Brain microvascular endothelial cell (primary cell): ENCODE results near the gene PDE9A.
"Not testable (repeated sequence)": the region's sequence is repeated elsewhere in the genome, so short reads cannot be mapped to it uniquely, and the experiment has no call there.

Experiments used
- DNase-seq: peaks from one replicate; pipeline ENCODE4 v3.0.0-alpha.2; 2020
- H3K27ac ChIP-seq: fragments of 250-450 bp; sonication (Bioruptor Pico); 2 replicates; pipeline ENCODE4 v1.5.1; 2020; ENCODE audit warnings: mild to moderate bottlenecking, moderate library complexity
- H3K27me3 ChIP-seq: fragments of 250-450 bp; sonication (Bioruptor Pico); replicated peaks from 2 replicates; pipeline ENCODE4 v1.5.1; 2020; ENCODE audit warnings: mild to moderate bottlenecking
- H3K36me3 ChIP-seq: fragments of 250-450 bp; sonication (Bioruptor Pico); replicated peaks from 2 replicates; pipeline ENCODE4 v1.5.1; 2020; ENCODE audit warnings: mild to moderate bottlenecking
- H3K4me3 ChIP-seq: 2 replicates; pipeline ENCODE4 v1.5.1; 2011; ENCODE audit warnings: low read depth, mild to moderate bottlenecking, control low read depth, low read length, moderate library complexity
- in situ Hi-C: cut with HindIII; loops from 2 replicates; pipeline ENCODE4 v1.10.0; 2017; ENCODE audit warnings: low sequenced_read_pairs, low pct_ligation_motif_present
- TF ChIP-seq, protein P1 (sequence below): IDR thresholded peaks from 2 replicates; pipeline ENCODE4 v1.5.1; 2011; ENCODE audit warnings: low read depth, mild to moderate bottlenecking, moderate library complexity, low read length, control low read depth, inconsistent platforms; ENCODE audit errors: missing control alignments

Gene PDE9A

DNA sequence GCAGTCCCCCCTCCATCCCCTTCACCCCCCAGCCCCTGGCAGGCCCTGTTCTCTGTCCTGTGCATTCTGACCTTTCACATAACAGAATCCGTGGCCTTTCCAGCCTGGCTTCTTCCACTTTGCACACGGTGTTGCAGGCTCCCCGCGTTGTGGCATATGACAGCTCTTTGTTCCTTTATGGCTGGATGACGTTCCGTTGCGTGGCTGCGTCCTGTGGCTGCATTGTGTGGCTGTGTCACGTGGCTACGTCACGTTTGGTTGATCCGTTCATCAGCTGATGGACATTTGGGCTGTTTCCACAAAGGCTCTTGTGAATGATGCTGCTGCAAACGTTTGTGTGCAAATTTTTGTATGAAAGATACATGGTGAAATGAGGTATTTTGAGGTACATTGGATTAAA lies 53.3 kb downstream of the PDE9A start:
- H3K4me3 ChIP-seq: no peak overlapping the region
- H3K36me3 ChIP-seq: no peaks in the 10 kb centered on the region
- peaks cover 3% of the 10 kb centered on the region for H3K27me3 ChIP-seq
- TF ChIP-seq, protein P1, sequence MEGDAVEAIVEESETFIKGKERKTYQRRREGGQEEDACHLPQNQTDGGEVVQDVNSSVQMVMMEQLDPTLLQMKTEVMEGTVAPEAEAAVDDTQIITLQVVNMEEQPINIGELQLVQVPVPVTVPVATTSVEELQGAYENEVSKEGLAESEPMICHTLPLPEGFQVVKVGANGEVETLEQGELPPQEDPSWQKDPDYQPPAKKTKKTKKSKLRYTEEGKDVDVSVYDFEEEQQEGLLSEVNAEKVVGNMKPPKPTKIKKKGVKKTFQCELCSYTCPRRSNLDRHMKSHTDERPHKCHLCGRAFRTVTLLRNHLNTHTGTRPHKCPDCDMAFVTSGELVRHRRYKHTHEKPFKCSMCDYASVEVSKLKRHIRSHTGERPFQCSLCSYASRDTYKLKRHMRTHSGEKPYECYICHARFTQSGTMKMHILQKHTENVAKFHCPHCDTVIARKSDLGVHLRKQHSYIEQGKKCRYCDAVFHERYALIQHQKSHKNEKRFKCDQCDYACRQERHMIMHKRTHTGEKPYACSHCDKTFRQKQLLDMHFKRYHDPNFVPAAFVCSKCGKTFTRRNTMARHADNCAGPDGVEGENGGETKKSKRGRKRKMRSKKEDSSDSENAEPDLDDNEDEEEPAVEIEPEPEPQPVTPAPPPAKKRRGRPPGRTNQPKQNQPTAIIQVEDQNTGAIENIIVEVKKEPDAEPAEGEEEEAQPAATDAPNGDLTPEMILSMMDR: no peak
- no peak overlapping the region for H3K27ac ChIP-seq
- DNase-seq: no peak
- in situ Hi-C loops: no loop called here

DNA sequence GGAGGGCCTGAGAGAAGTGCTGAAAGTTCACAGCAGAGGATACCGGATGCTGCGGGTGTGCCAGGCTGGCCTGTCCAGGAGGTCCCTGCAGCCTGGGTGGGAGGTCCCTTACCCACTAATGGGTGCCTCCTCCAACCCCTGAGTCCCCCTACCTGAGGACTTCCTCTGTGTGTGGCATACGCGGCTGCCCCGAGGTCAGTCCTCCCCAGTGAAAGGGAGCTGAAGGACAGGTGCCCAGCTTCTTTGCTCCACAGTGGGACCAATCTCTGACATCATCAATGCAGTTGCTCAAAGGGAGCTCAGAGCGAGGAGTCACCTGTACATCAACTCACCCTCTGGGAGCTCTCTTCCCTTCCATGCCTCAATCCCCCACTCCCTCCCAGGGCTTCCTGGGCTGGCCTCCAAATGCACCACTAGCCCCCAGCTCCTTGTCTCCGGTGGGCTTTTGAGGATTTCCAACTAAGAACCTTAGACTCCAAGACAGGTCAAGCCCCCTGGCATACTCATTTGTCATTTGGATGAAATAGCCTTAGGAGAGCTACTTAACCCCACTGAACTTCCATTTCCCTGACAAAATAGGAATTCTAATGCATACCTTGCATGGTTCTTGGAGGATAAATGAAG lies 53.9 kb downstream of the PDE9A start:
- Histone ChIP-seq H3K27ac (no peak overlapping the region), H3K36me3 (no peaks in the 10 kb centered on the region), H3K4me3 (no peak overlapping the region), H3K27me3 (peaks cover 3% of the 10 kb centered on the region)
- DNase-seq: no peak
- TF ChIP-seq, protein P1: no peak
- in situ Hi-C loops: no loop called here

DNA sequence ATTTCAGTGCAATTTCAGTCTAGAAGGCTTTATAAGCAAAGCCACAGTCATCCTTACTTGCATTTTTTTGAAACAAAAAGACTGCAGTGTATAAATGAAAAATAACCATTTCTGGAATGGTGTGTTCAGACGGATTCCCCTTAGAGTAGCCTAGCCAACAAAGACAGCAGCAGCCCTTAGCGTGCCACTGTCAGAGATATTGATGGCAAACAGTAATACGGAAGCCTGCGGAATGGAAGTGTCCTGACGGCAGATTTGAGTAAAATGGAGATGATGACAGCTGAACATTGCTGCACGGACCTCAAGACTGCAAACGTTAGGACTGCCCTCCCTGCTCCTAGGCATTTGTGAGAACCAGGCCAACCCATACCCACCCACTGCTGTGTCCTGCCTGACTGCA lies 54.7 kb downstream of the PDE9A start:
- H3K27ac ChIP-seq: no peak overlapping the region
- in situ Hi-C loops: no loop called here
- H3K36me3 ChIP-seq: no peaks in the 10 kb centered on the region
- TF ChIP-seq, protein P1: no peak
- H3K27me3 ChIP-seq: peaks cover 7% of the 10 kb centered on the region
- H3K4me3 ChIP-seq: no peak overlapping the region
- no peak for DNase-seq

DNA sequence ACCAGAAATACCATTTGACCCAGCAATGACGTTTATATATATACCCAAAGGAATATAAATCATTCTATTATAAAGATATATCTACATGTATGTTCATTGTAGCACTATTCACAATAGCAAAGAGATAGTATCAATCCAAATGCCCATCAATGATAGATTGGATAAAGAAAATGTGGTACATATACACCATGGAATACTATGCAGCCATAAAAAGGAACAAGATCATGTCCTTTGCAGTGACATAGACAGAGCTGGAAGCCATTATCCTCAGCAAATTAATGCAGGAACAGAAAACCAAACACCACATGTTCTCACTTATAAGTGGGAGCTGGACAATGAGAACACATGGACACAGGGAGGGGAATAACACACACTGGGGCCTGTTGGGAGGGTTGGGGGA lies 55.5 kb downstream of the PDE9A start:
- H3K27ac ChIP-seq, DNase-seq, H3K4me3 ChIP-seq, H3K27me3 ChIP-seq, H3K36me3 ChIP-seq, in situ Hi-C loops: not testable (repeated sequence)

GRCh38 chr21:42711667-42712066 lies 58.2 kb downstream of the PDE9A start:
- in situ Hi-C loops: no loop called here
- Histone ChIP-seq H3K36me3 (no peaks in the 10 kb centered on the region), H3K27ac (no peak overlapping the region), H3K27me3 (peaks cover 13% of the 10 kb centered on the region), H3K4me3 (no peak overlapping the region)
- TF ChIP-seq, protein P1: no peak
- DNase-seq: no peak

GRCh38 chr21:42715427-42715826 lies 62.0 kb downstream of the PDE9A start:
- H3K4me3 ChIP-seq, DNase-seq, in situ Hi-C loops, H3K27ac ChIP-seq, H3K36me3 ChIP-seq: not testable (repeated sequence)
- H3K27me3 ChIP-seq: peaks cover 23% of the 10 kb centered on the region

GRCh38 chr21:42716074-42716473 lies 62.7 kb downstream of the PDE9A start:
- no peak overlapping the region for H3K27ac ChIP-seq
- H3K4me3 ChIP-seq: no peak overlapping the region
- no peaks in the 10 kb centered on the region for H3K36me3 ChIP-seq
- in situ Hi-C loops: no loop called here
- no peak for DNase-seq
- TF ChIP-seq, protein P1: no peak
- H3K27me3 ChIP-seq: peaks cover 23% of the 10 kb centered on the region

- H3K36me3 ChIP-seq, DNase-seq, in situ Hi-C loops, H3K27ac ChIP-seq, H3K4me3 ChIP-seq: not testable (repeated sequence)
- peaks cover 40% of the 10 kb centered on the region for H3K27me3 ChIP-seq
Observed at GRCh38 chr21:42720484-42720883, 67.1 kb downstream of the PDE9A start.
